A549 (cell line): ENCODE measurements around the gene SLC29A4. TPM values are rescaled to one million over a fixed set of nuclear protein-coding genes. Genes with fewer than 3 reads are reported as not detected.
"Not testable (repeated sequence)": the region's sequence is repeated elsewhere in the genome, so short reads cannot be mapped to it uniquely, and the experiment has no call there.

ENCODE experiments used
- ATAC-seq, 2 experiments: fragments of 200-7000 bp in 1 of 2; fragments of >200 bp in 1 of 2; cut with Nextera tagmentation in 1 of 2; cut with Tn5 transposase in 1 of 2; 3 replicates each; pipeline versions ENCODE4 v1.8.0 to v1.9.1; 2018 to 2020; ENCODE audit warnings: mild to moderate bottlenecking in 1 of 2, moderate library complexity in 1 of 2
- CTCF ChIA-PET: fragments of 300-600 bp; sonication (Branson Sonifier 250); formaldehyde crosslinking; extraction: SDS; loops from one replicate; lab custom pipeline; 2021; ENCODE audit warnings: antibody characterized with exemption, inconsistent platforms; lab: Yijun Ruan, JAX
- POLR2A ChIA-PET: fragments of 350-600 bp; formaldehyde crosslinking; extraction: SDS; loops from one replicate; lab custom pipeline; 2021; ENCODE audit warnings: antibody characterized with exemption, inconsistent platforms; lab: Yijun Ruan, JAX
- DNase-seq, 2 experiments: peaks; one replicate each; pipeline versions ENCODE4 v3.0.0 to v3.0.0-alpha.2; 2011 to 2016; ENCODE audit warnings: low read depth in 1 of 2, low spot score in 1 of 2
- FAIRE-seq: peaks from 2 replicates; lab custom pipeline; 2011; peaks lifted over from hg19 to GRCh38; lab: Jason Lieb, UNC
- H3K27ac ChIP-seq, 2 experiments: fragments of >200 bp; sonication (Bioruptor Twin); formaldehyde crosslinking; 3 replicates each; pipeline ENCODE4 v1.5.1; 2016 to 2017
- H3K4me1 ChIP-seq: fragments of >200 bp; sonication (Bioruptor Twin); formaldehyde crosslinking; 3 replicates; pipeline ENCODE4 v1.6.1; 2016
- H3K4me2 ChIP-seq: fragments of >200 bp; sonication (Bioruptor Twin); formaldehyde crosslinking; 3 replicates; pipeline ENCODE4 v1.6.1; 2016
- H3K4me3 ChIP-seq: fragments of >200 bp; sonication (Bioruptor Twin); formaldehyde crosslinking; 3 replicates; pipeline ENCODE4 v1.5.1; 2016
- H3K9me3 ChIP-seq: fragments of >200 bp; sonication (Bioruptor Twin); formaldehyde crosslinking; 3 replicates; pipeline ENCODE4 v1.6.1; 2016
- BHLHE40 ChIP-seq: IDR thresholded peaks from 2 replicates; pipeline ENCODE4 v1.6.1; 2012; ENCODE audit warnings: low read depth, low read length, inconsistent platforms
- CHD2 ChIP-seq: fragments of 150-350 bp; IDR thresholded peaks from 2 replicates; pipeline ENCODE4 v1.6.1; 2014; ENCODE audit warnings: low read length; ENCODE audit not compliant: partially characterized antibody
- EP300 ChIP-seq, 2 experiments: fragments of >200 bp; sonication (Bioruptor Twin); formaldehyde crosslinking; IDR thresholded peaks; 2 replicates in 1 of 2; 3 replicates in 1 of 2; pipeline ENCODE4 v1.6.1; 2016 to 2017
- FOSB ChIP-seq: fragments of 250-450 bp; sonication (Bioruptor Pico); IDR thresholded peaks from 2 replicates; pipeline ENCODE4 v1.5.0; 2020; ENCODE audit warnings: mild to moderate bottlenecking, moderate library complexity
- JUN ChIP-seq, 2 experiments: fragments of >200 bp; sonication (Bioruptor Twin); formaldehyde crosslinking; IDR thresholded peaks; 2 replicates in 1 of 2; 3 replicates in 1 of 2; pipeline ENCODE4 v1.6.1; 2016 to 2017
- JUNB ChIP-seq: fragments of >200 bp; sonication (Bioruptor Twin); formaldehyde crosslinking; IDR thresholded peaks from 2 replicates; pipeline ENCODE4 v1.6.1; 2016
- KDM1A ChIP-seq: fragments of 200-600 bp; sonication (generic); IDR thresholded peaks from 2 replicates; pipeline ENCODE4 v1.6.1; 2016; ENCODE audit warnings: low read depth, mild to moderate bottlenecking
- MAZ ChIP-seq: fragments of 150-350 bp; IDR thresholded peaks from 2 replicates; pipeline ENCODE4 v1.6.1; 2014; ENCODE audit warnings: antibody characterized with exemption, low read depth, low read length, borderline replicate concordance
- NPAS2 ChIP-seq: fragments of 250-450 bp; sonication (Bioruptor Pico); IDR thresholded peaks from 2 replicates; pipeline ENCODE4 v1.8.0; 2022; ENCODE audit warnings: mild to moderate bottlenecking, moderate library complexity, borderline replicate concordance
- NR3C1 ChIP-seq: fragments of >200 bp; sonication (Bioruptor Twin); formaldehyde crosslinking; IDR thresholded peaks from 3 replicates; pipeline ENCODE4 v1.6.1; 2017
- PHF8 ChIP-seq: fragments of 200-600 bp; sonication (generic); IDR thresholded peaks from 2 replicates; pipeline ENCODE4 v1.6.1; 2016; ENCODE audit warnings: low read depth, mild to moderate bottlenecking, antibody characterized with exemption, moderate library complexity, borderline replicate concordance
- RAD21 ChIP-seq, 2 experiments: fragments of >200 bp in 1 of 2; sonication (Bioruptor Twin) in 1 of 2; formaldehyde crosslinking in 1 of 2; IDR thresholded peaks in 1 of 2; conservative IDR thresholded peaks in 1 of 2; 2 replicates in 1 of 2; 3 replicates in 1 of 2; pipeline ENCODE4 v1.6.1; 2012 to 2018; ENCODE audit warnings: inconsistent platforms in 1 of 2
- RARB ChIP-seq: fragments of 250-450 bp; sonication (Bioruptor Pico); IDR thresholded peaks from 2 replicates; pipeline ENCODE4 v1.8.0; 2021; ENCODE audit warnings: mild to moderate bottlenecking, moderate library complexity
- RCOR1 ChIP-seq: fragments of 150-350 bp; IDR thresholded peaks from 2 replicates; pipeline ENCODE4 v1.6.1; 2014; ENCODE audit warnings: antibody characterized with exemption, low read length, low read depth
- RFX5 ChIP-seq: fragments of 450-650 bp; IDR thresholded peaks from 2 replicates; pipeline ENCODE4 v1.7.1; 2014; ENCODE audit warnings: antibody characterized with exemption, mild to moderate bottlenecking, moderate library complexity
- SMC3 ChIP-seq: fragments of >200 bp; sonication (Bioruptor Twin); formaldehyde crosslinking; IDR thresholded peaks from 3 replicates; pipeline ENCODE4 v1.6.1; 2018; ENCODE audit warnings: inconsistent platforms
- SREBF2 ChIP-seq: fragments of 450-650 bp; IDR thresholded peaks from 2 replicates; pipeline ENCODE4 v1.6.1; 2014; ENCODE audit warnings: mild to moderate bottlenecking, moderate library complexity
- WGBS: methylation state at CpG from one replicate; pipeline ENCODE4 v1.1.6; 2017; ENCODE audit errors: missing lambda C conversion rate; 5-methylcytosine and 5-hydroxymethylcytosine counted together
- polyA plus RNA-seq, 4 experiments: library from polyadenylated mRNA; depleted of rRNA in 3 of 4; stranded (reverse); fragments of >200 nt; fragmentation: RNase III in 1 of 4; extraction: RNeasy Plus Mini Kit Qiagen cat#74134 plus additional on column Dnase treatment in 1 of 4; gene quantifications; 2 replicates in 3 of 4; 3 replicates in 1 of 4; pipeline ENCODE4 v1.2.3, GENCODE V29; 2011 to 2017
- TF ChIP-seq, protein P1 (sequence below): IDR thresholded peaks from 2 replicates; pipeline ENCODE4 v1.6.1; 2012; ENCODE audit warnings: low read depth, borderline replicate concordance
- TF ChIP-seq, protein P2 (sequence below): fragments of >200 bp; sonication (Bioruptor Twin); formaldehyde crosslinking; IDR thresholded peaks from 3 replicates; pipeline ENCODE4 v1.6.1; 2016
- TF ChIP-seq, protein P3 (sequence below): fragments of 250-450 bp; sonication (Bioruptor Pico); IDR thresholded peaks from 2 replicates; pipeline ENCODE4 v1.5.0; 2021; ENCODE audit warnings: mild to moderate bottlenecking, moderate library complexity, borderline replicate concordance
- TF ChIP-seq, protein P4 (sequence below): fragments of >200 bp; sonication (Bioruptor Twin); formaldehyde crosslinking; IDR thresholded peaks from 2 replicates; pipeline ENCODE4 v1.6.1; 2016
- TF ChIP-seq, protein P5 (sequence below): fragments of 250-450 bp; sonication (Bioruptor Pico); IDR thresholded peaks from 2 replicates; pipeline ENCODE4 v1.5.0; 2020; ENCODE audit warnings: low read depth, mild to moderate bottlenecking, moderate library complexity

The SLC29A4 gene
- polyA plus RNA-seq, 2 of the 4 experiments (the other 2 are of a cell fraction), result 11.5 to 12.6 TPM

DNA sequence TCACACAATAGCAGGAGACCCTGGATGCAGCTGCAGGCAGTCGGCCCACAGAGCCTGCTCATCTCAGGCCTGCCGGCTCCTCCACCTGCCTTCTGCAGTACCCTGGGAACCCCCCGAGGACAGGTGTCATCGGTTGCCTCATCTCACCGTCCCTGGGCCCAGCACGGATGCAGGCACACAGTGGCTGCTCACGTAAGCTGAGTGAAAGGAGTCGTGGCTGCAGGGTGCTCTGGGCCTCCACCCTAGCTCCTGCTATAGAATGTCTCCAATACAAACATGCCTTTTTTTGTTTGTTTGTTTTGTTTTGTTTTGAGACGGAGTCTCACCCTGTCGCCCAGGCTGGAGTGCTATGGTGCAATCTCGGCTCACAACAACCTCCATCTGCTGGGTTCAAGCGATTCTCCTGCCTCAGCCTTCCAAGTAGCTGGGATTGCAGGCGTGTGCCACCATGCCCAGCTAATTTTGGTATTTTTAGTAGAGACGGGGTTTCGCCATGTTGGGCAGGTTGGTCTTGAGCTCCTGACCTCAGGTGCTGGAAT, 22.1 kb upstream of the SLC29A4 start:
- FAIRE-seq, DNase-seq, H3K4me2 ChIP-seq, H3K4me3 ChIP-seq, H3K9me3 ChIP-seq, H3K4me1 ChIP-seq, H3K27ac ChIP-seq, POLR2A ChIA-PET: not testable (repeated sequence)
- CTCF ChIA-PET, result interaction anchor here (1.9 kb wide), 1 partner anchor 21 kb away, joined by 5 read pairs; no protein-coding TSS in a partner anchor
- 65% methylated on average over 15 of the region's 15 CpGs for WGBS
- peak in 1 of 2 experiments; percentile 42; a peak in 1 of 6 replicates for ATAC-seq

DNA sequence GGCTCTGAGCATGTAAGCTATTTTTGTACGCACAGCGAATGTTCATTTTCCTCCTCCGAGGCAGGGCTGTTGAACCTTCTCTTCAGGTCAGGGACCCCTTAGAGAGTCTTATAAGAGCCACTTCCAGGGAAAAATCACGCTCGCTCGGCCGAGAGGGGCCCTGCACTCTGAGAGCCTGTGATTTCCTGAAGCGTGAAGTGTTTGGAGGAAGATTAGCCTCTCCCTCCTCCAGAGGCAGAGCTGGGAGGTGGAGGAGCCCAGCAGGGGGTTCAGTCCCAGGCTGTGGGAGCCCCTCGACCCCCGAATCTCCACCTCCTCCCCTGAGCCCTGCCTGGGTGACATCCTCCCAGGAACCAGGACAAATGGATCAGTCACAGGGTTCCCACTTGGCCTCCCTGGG, 19.7 kb upstream of the SLC29A4 start:
- DNase-seq, CTCF ChIA-PET, FAIRE-seq, POLR2A ChIA-PET, ATAC-seq, H3K27ac ChIP-seq, H3K4me2 ChIP-seq, H3K4me3 ChIP-seq, H3K4me1 ChIP-seq, H3K9me3 ChIP-seq: not testable (repeated sequence)
- 68% methylated on average over 10 of the region's 10 CpGs for whole genome bisulfite sequencing

DNA sequence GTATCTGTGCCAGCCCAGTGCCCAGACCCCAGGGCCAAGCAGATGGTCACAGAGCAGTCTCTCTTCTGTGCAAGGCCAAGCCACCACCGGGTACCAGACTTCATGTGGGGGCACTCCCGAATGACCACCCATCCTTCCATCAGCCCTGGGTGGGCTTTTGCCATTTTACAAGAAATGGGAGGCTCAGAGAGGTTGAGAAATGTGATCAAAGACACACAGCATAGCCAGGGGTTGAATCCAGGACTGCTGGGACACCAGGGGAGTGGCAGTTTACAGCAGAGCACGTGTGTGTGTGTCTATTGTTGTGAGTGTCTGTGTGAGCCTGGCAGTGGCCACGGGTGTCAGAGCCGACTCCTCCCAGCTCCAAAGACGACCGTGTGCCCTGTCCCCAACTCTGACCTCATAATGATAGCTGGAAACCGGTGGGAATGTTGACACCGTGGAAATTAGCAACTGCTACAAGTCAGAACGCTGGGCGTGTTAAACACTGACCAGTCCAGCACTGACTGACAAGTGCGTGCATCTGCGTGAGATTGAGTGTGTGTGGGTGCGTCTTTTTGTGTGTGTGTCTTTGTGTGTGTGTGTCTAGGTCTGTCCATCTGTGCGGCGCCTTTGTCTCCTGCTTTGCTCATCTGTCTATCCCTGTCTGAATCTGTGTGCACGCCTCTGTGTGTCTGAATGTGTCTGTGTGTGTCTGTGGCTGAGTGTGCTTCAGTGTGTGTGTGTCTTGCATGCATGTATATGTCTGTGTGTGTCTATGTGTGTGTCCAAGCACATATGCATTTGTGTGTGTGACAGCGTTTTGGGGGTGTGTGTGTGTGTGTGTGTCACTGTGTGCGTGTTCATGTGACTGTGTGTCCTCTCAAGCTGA, 17.2 kb upstream of the SLC29A4 start:
- DNase-seq, result no peak
- ChIA-PET POLR2A (no interaction called here), CTCF (interaction anchor here (1.0 kb wide), 2 partner anchors 22 to 25 kb away, joined by 3 to 5 read pairs; no protein-coding TSS in a partner anchor)
- no peak overlapping the region for H3K4me3 ChIP-seq
- H3K27ac ChIP-seq, result no peak overlapping the region
- TF ChIP-seq, protein P1, sequence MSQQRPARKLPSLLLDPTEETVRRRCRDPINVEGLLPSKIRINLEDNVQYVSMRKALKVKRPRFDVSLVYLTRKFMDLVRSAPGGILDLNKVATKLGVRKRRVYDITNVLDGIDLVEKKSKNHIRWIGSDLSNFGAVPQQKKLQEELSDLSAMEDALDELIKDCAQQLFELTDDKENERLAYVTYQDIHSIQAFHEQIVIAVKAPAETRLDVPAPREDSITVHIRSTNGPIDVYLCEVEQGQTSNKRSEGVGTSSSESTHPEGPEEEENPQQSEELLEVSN, result no peak
- TF ChIP-seq SREBF2 (no peak), RARB (CRISPR knock-in tag) (no peak), RAD21 (conservative IDR thresholded peaks at IDR 0.05 in 1 of 2, IDR thresholded peaks at IDR 0.05 in 1 of 2) (no peak), FOSB (CRISPR knock-in tag) (no peak), RCOR1 (no peak)
- TF ChIP-seq, protein P2, sequence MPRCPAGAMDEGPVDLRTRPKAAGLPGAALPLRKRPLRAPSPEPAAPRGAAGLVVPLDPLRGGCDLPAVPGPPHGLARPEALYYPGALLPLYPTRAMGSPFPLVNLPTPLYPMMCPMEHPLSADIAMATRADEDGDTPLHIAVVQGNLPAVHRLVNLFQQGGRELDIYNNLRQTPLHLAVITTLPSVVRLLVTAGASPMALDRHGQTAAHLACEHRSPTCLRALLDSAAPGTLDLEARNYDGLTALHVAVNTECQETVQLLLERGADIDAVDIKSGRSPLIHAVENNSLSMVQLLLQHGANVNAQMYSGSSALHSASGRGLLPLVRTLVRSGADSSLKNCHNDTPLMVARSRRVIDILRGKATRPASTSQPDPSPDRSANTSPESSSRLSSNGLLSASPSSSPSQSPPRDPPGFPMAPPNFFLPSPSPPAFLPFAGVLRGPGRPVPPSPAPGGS, result no peak
- no peaks in the 10 kb centered on the region for H3K4me1 ChIP-seq
- H3K4me2 ChIP-seq, result no peak overlapping the region
- H3K9me3 ChIP-seq, result no peaks in the 10 kb centered on the region
- no peak for FAIRE-seq
- 53% methylated on average over 19 of the region's 19 CpGs for WGBS
- peak; percentile 40 to 44; a peak in 5 of 6 replicates for ATAC-seq

DNA sequence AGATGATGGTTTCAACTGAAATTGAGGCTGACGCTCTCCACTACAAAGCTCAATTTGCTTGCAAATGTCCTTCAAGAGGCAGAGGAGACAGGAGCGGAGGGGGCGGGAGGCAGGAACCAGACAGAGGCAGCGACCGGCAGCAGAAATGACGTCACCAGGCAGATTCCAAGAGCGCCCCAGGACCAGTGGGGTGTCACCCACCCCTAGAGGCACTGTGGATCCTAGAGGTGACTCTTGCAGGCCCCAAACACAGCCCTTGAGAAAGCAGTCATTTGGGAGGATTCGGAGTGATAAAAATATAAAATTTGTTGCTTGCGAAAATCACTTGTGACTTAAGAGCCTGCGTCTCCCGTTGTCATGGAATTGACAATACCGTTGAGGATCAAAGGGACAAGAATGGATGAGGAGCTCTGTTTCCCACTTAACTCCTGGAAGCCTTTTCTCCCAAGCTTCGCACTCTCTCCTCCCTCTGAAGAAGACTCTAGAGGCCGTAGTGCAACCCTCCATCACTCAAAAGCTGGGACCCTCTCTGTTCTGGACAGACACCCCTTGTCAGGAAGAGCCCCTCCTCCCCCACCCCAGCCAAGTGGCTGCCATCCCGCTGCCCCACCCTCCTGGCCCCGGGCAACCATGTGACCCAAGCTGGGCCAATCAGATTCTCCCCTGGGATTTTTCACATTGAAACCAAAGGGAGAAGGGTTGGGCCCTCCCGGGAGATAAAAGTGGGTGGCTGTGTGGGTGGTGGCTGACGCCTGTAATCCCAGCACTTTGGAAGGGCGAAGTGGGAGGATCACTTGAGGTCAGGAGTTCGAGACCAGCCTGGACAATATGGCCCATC, 16.3 kb upstream of the SLC29A4 start:
- no peak overlapping the region for H3K4me2 ChIP-seq
- TF ChIP-seq NR3C1 (no peak), KDM1A (no peak), SMC3 (no peak), EP300 (IDR thresholded peaks at IDR 0.05) (no peak), BHLHE40 (no peak), MAZ (no peak), CHD2 (no peak), NPAS2 (CRISPR knock-in tag) (no peak), JUNB (no peak), RFX5 (no peak), RARB (CRISPR knock-in tag) (no peak), JUN (IDR thresholded peaks at IDR 0.05) (no peak), PHF8 (no peak)
- TF ChIP-seq, protein P3, sequence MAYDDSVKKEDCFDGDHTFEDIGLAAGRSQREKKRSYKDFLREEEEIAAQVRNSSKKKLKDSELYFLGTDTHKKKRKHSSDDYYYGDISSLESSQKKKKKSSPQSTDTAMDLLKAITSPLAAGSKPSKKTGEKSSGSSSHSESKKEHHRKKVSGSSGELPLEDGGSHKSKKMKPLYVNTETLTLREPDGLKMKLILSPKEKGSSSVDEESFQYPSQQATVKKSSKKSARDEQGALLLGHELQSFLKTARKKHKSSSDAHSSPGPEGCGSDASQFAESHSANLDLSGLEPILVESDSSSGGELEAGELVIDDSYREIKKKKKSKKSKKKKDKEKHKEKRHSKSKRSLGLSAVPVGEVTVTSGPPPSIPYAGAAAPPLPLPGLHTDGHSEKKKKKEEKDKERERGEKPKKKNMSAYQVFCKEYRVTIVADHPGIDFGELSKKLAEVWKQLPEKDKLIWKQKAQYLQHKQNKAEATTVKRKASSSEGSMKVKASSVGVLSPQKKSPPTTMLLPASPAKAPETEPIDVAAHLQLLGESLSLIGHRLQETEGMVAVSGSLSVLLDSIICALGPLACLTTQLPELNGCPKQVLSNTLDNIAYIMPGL (CRISPR knock-in tag), result no peak
- TF ChIP-seq, protein P4, sequence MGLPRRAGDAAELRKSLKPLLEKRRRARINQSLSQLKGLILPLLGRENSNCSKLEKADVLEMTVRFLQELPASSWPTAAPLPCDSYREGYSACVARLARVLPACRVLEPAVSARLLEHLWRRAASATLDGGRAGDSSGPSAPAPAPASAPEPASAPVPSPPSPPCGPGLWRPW, result no peak
- TF ChIP-seq, protein P5, sequence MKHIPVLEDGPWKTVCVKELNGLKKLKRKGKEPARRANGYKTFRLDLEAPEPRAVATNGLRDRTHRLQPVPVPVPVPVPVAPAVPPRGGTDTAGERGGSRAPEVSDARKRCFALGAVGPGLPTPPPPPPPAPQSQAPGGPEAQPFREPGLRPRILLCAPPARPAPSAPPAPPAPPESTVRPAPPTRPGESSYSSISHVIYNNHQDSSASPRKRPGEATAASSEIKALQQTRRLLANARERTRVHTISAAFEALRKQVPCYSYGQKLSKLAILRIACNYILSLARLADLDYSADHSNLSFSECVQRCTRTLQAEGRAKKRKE (CRISPR knock-in tag), result no peak
- H3K4me3 ChIP-seq, result no peak overlapping the region
- WGBS, result 65% methylated on average over 17 of the region's 20 CpGs
- H3K9me3 ChIP-seq, result no peaks in the 10 kb centered on the region
- DNase-seq, result peak in 1 of 2 experiments; percentile 37
- CTCF ChIA-PET, result no interaction called here
- H3K27ac ChIP-seq, result no peak overlapping the region
- no peak for FAIRE-seq
- POLR2A ChIA-PET, result no interaction called here
- peak in 1 of 2 experiments; percentile 13; a peak in 3 of 6 replicates for ATAC-seq
- H3K4me1 ChIP-seq, result no peaks in the 10 kb centered on the region
